NB4 (cell line): ENCODE results near the gene PRKCE.

Experiments
- CTCF ChIP-seq: IDR thresholded peaks from one replicate; pipeline ENCODE4 v1.5.1; 2012; ENCODE audit warnings: low read depth, low read length
- MAX ChIP-seq: IDR thresholded peaks from 2 replicates; pipeline ENCODE4 v1.6.1; 2011; ENCODE audit warnings: low read depth, low read length
- MYC ChIP-seq: IDR thresholded peaks from 2 replicates; pipeline ENCODE4 v1.6.1; 2011; ENCODE audit warnings: low read depth, low read length
- POLR2A ChIP-seq: IDR thresholded peaks from 2 replicates; pipeline ENCODE4 v1.6.1; 2011; ENCODE audit warnings: mild to moderate bottlenecking; ENCODE audit not compliant: insufficient read length; ENCODE audit errors: extremely low read depth

- TF ChIP-seq CTCF (no peak), POLR2A (no peak), MYC (no peak), MAX (no peak)
Observed at GRCh38 chr2:46073540-46074046, 422.1 kb downstream of the PRKCE start.
